SH-SY5Y (cell line): ENCODE measurements around the gene RLIM.

Experiments used
- GATA2 ChIP-seq: IDR thresholded peaks from 2 replicates; pipeline ENCODE4 v1.6.1; 2011; ENCODE audit warnings: mild to moderate bottlenecking, low read depth, low read length
- GATA3 ChIP-seq: IDR thresholded peaks from 2 replicates; pipeline ENCODE4 v1.6.1; 2011; ENCODE audit warnings: low read depth, mild to moderate bottlenecking, low read length, moderate library complexity

- TF ChIP-seq GATA2 (no peak), GATA3 (no peak)
These were observed 78.1 kb downstream of the RLIM start for GRCh38 chrX:74536152-74536831.
